B cell (primary cell): Measurements from ENCODE around the gene FLRT1. TPM values are rescaled to one million over a fixed set of nuclear protein-coding genes. Genes with fewer than 3 reads are reported as not detected.

Experiments used
- ATAC-seq: fragments of 200-7000 bp; cut with Tn5 transposase; one replicate; pipeline ENCODE4 v1.10.0; 2021; ENCODE audit warnings: low read depth, mild to moderate bottlenecking, moderate number of reproducible peaks, moderate library complexity
- CTCF ChIA-PET: fragments of 350-600 bp; sonication (Branson Sonifier 250); formaldehyde crosslinking; loops from one replicate; lab custom pipeline; 2021; ENCODE audit warnings: antibody characterized with exemption, inconsistent platforms; lab: Charles Lee
- POLR2A ChIA-PET: fragments of 350-600 bp; sonication (Branson Sonifier 250); formaldehyde crosslinking; loops from one replicate; lab custom pipeline; 2021; ENCODE audit warnings: antibody characterized with exemption; lab: Charles Lee
- DNase-seq: peaks from one replicate; pipeline ENCODE4 v3.0.0; 2013
- H2AFZ ChIP-seq: 2 replicates; pipeline ENCODE4 v1.6.1; 2012; ENCODE audit warnings: mild to moderate bottlenecking, low read depth, low read length; ENCODE audit not compliant: insufficient read depth, poor library complexity, severe bottlenecking
- H3K27ac ChIP-seq, 2 donors: 1 replicate in 1 of 2; 2 replicates in 1 of 2; pipeline ENCODE4 v1.5.1; 2012 to 2013; ENCODE audit warnings: low read length in 2 of 2, mild to moderate bottlenecking in 2 of 2, moderate library complexity in 1 of 2
- H3K27me3 ChIP-seq, 4 experiments: fragments of 200-600 bp in 1 of 4; sonication (generic) in 1 of 4; replicated peaks in 1 of 4; 1 replicate in 2 of 4; 2 replicates in 2 of 4; pipeline versions ENCODE4 v1.6.1 to v1.7.0; 2013 to 2016; ENCODE audit warnings: low read length in 3 of 4, mild to moderate bottlenecking in 2 of 4, mixed read lengths in 1 of 4, moderate library complexity in 1 of 4; ENCODE audit not compliant: insufficient read depth in 4 of 4, control insufficient read depth in 3 of 4; ENCODE audit errors: control extremely low read depth in 1 of 4
- H3K36me3 ChIP-seq, 2 experiments: replicated peaks in 1 of 2; 1 replicate in 1 of 2; 2 replicates in 1 of 2; pipeline versions ENCODE4 v1.6.1 to v1.7.1; 2013; ENCODE audit warnings: low read length in 1 of 2; ENCODE audit not compliant: insufficient read depth in 2 of 2, control insufficient read depth in 1 of 2; ENCODE audit errors: control extremely low read depth in 1 of 2, extremely low read depth in 1 of 2
- H3K4me1 ChIP-seq, 2 donors: fragments of 200-600 bp in 1 of 2; sonication (generic) in 1 of 2; 1 replicate in 1 of 2; 2 replicates in 1 of 2; pipeline versions ENCODE4 v1.5.1 to v1.6.1; 2013 to 2017; ENCODE audit warnings: low read length in 2 of 2; ENCODE audit not compliant: control insufficient read depth in 2 of 2, insufficient read depth in 2 of 2
- H3K4me2 ChIP-seq: replicated peaks from 2 replicates; pipeline ENCODE3; 2012; ENCODE audit warnings: mild to moderate bottlenecking, low read depth, low read length; ENCODE audit not compliant: poor library complexity, severe bottlenecking
- H3K4me3 ChIP-seq, 5 experiments: fragments of 200-600 bp in 1 of 5; sonication (generic) in 1 of 5; 1 replicate in 3 of 5; 2 replicates in 2 of 5; pipeline versions ENCODE4 v1.5.1 to v1.7.0; 2011 to 2016; ENCODE audit warnings: low read length in 4 of 5, mild to moderate bottlenecking in 4 of 5, low read depth in 2 of 5, control low read depth in 1 of 5, moderate library complexity in 1 of 5; ENCODE audit not compliant: insufficient read depth in 1 of 5; ENCODE audit errors: control extremely low read depth in 1 of 5, extremely low read depth in 1 of 5
- H3K79me2 ChIP-seq: fragments of 200-600 bp; sonication (generic); one replicate; pipeline ENCODE4 v1.6.0; 2016; ENCODE audit warnings: low read length; ENCODE audit not compliant: control insufficient read depth, insufficient read depth
- H3K9ac ChIP-seq: fragments of 200-600 bp; sonication (generic); 2 replicates; pipeline ENCODE4 v1.6.1; 2017; ENCODE audit warnings: mild to moderate bottlenecking, low read length, moderate library complexity
- H3K9me3 ChIP-seq, 3 donors: one replicate each; pipeline versions ENCODE4 v1.6.1 to v1.7.1; 2013; ENCODE audit warnings: low read length in 2 of 3; ENCODE audit not compliant: control insufficient read depth in 2 of 3, insufficient read depth in 1 of 3; ENCODE audit errors: control extremely low read depth in 1 of 3
- H4K20me1 ChIP-seq: 2 replicates; pipeline ENCODE4 v1.6.0; 2012; ENCODE audit warnings: mild to moderate bottlenecking, low read length; ENCODE audit not compliant: insufficient read depth, control insufficient read depth, poor library complexity, severe bottlenecking
- H3K27ac Mint-ChIP-seq: one replicate; pipeline ENCODE4 v1.8.0; 2021; ENCODE audit warnings: mixed read lengths
- H3K27me3 Mint-ChIP-seq: one replicate; pipeline ENCODE4 v1.8.0; 2021; ENCODE audit warnings: mixed read lengths
- H3K4me1 Mint-ChIP-seq: one replicate; pipeline ENCODE4 v1.8.0; 2021; ENCODE audit warnings: mixed read lengths
- H3K4me3 Mint-ChIP-seq: one replicate; pipeline ENCODE4 v1.8.0; 2021; ENCODE audit warnings: mixed read lengths
- H3K9me3 Mint-ChIP-seq: one replicate; pipeline ENCODE4 v1.8.0; 2022; ENCODE audit warnings: mixed read lengths; ENCODE audit not compliant: insufficient read depth
- EZH2 ChIP-seq: IDR thresholded peaks from 2 replicates; pipeline ENCODE4 v1.6.1; 2012; ENCODE audit warnings: borderline replicate concordance, low read depth, mild to moderate bottlenecking, moderate library complexity, low read length; ENCODE audit not compliant: insufficient read depth, poor library complexity, severe bottlenecking
- WGBS: methylation state at CpG from one replicate; pipeline ENCODE4 v1.1.5; 2013; ENCODE audit warnings: missing lambda C conversion rate; ENCODE audit not compliant: insufficient coverage; 5-methylcytosine and 5-hydroxymethylcytosine counted together
- intact Hi-C: fragments of 100-400 bp; cut with micrococcal nuclease; formaldehyde crosslinking; loops from one replicate; pipeline ENCODE4 v1.10.0; 2022
- polyA plus RNA-seq: library from polyadenylated mRNA; depleted of rRNA; stranded (reverse); fragments of >200 nt; gene quantifications from 2 replicates; pipeline ENCODE4 v1.2.3, GENCODE V29; 2012
- total RNA-seq, 2 donors: library from RNA; stranded (reverse); fragments of 120-200 nt in 1 of 2; gene quantifications; 1 replicate in 1 of 2; 2 replicates in 1 of 2; pipeline versions ENCODE4 v1.2.3 to v1.2.4, GENCODE V29; 2013 to 2022
- TF ChIP-seq, protein P1 (sequence below): fragments of 200-600 bp; IDR thresholded peaks from one replicate; pipeline ENCODE4 v1.8.0; 2022; ENCODE audit warnings: antibody characterized with exemption, mild to moderate bottlenecking

Gene FLRT1
- total and polyA plus RNA-seq, 2 donors (not counting 1 experiment from before 2014, with no cell fraction given), result not detected

DNA sequence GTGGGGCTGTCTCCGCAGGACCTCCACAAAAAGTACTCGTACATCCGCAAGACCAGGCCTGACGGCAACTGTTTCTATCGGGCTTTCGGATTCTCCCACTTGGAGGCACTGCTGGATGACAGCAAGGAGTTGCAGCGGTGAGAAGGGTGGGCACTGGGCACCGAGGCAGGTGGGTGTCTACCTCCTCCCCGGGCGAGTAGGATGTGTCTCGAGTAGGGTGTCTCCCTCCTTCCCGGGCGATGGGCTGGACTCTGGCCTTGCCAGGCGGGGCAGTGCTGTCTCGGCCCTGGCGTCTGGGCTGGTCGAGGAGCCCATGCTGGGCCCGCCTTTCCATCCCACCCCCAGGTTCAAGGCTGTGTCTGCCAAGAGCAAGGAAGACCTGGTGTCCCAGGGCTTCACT lies 39.2 kb upstream of the FLRT1 start:
- H3K27me3 ChIP-seq, result peaks cover 0 to 9% (median 3%) of the 10 kb centered on the region in 4 experiments
- ATAC-seq (no peak), DNase-seq (no peak)
- H3K27ac Mint-ChIP-seq, result no peak overlapping the region
- ChIA-PET CTCF (no interaction called here), POLR2A (no interaction called here)
- no peaks in the 10 kb centered on the region for H3K9me3 ChIP-seq
- H3K4me3 Mint-ChIP-seq, result no peak overlapping the region
- TF ChIP-seq EZH2, result no peak
- TF ChIP-seq, protein P1, sequence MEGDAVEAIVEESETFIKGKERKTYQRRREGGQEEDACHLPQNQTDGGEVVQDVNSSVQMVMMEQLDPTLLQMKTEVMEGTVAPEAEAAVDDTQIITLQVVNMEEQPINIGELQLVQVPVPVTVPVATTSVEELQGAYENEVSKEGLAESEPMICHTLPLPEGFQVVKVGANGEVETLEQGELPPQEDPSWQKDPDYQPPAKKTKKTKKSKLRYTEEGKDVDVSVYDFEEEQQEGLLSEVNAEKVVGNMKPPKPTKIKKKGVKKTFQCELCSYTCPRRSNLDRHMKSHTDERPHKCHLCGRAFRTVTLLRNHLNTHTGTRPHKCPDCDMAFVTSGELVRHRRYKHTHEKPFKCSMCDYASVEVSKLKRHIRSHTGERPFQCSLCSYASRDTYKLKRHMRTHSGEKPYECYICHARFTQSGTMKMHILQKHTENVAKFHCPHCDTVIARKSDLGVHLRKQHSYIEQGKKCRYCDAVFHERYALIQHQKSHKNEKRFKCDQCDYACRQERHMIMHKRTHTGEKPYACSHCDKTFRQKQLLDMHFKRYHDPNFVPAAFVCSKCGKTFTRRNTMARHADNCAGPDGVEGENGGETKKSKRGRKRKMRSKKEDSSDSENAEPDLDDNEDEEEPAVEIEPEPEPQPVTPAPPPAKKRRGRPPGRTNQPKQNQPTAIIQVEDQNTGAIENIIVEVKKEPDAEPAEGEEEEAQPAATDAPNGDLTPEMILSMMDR, result no peak
- peaks cover 21 to 26% of the 10 kb centered on the region in 2 donors for H3K4me1 ChIP-seq
- WGBS, result 96% methylated on average over 11 of the region's 18 CpGs
- H3K36me3 ChIP-seq, result peaks cover 1 to 34% of the 10 kb centered on the region in 2 experiments
- no peak overlapping the region for H2AFZ ChIP-seq
- no peaks in the 10 kb centered on the region for H3K9me3 Mint-ChIP-seq
- intact Hi-C loops, result no loop called here
- no peak overlapping the region for H3K27ac ChIP-seq
- H3K9ac ChIP-seq, result no peak overlapping the region
- H3K4me3 ChIP-seq, result no peak overlapping the region
- H3K4me2 ChIP-seq, result no peak overlapping the region
- peaks cover 5% of the 10 kb centered on the region for H3K79me2 ChIP-seq
- peaks cover 17% of the 10 kb centered on the region for H3K4me1 Mint-ChIP-seq
- H4K20me1 ChIP-seq, result peaks cover 71% of the 10 kb centered on the region
- no peaks in the 10 kb centered on the region for H3K27me3 Mint-ChIP-seq

DNA sequence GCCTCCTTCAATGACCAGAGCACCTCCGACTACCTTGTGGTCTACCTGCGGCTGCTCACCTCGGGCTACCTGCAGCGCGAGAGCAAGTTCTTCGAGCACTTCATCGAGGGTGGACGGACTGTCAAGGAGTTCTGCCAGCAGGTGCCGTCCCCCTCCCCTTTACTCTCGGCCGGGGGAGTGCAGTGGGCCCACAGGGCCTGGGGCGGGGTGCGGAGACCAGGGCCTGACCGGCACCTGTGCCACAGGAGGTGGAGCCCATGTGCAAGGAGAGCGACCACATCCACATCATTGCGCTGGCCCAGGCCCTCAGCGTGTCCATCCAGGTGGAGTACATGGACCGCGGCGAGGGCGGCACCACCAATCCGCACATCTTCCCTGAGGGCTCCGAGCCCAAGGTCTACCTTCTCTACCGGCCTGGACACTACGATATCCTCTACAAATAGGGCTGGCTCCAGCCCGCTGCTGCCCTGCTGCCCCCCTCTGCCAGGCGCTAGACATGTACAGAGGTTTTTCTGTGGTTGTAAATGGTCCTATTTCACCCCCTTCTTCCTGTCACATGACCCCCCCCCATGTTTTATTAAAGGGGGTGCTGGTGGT lies 38.5 kb upstream of the FLRT1 start:
- Histone ChIP-seq H3K36me3 (peaks cover 0 to 31% of the 10 kb centered on the region in 2 experiments), H3K27me3 (peaks cover 0 to 9% (median 3%) of the 10 kb centered on the region in 4 experiments), H3K4me3 (no peak overlapping the region), H2AFZ (no peak overlapping the region), H4K20me1 (peaks cover 66% of the 10 kb centered on the region), H3K79me2 (no peaks in the 10 kb centered on the region), H3K4me2 (no peak overlapping the region), H3K9ac (no peak overlapping the region), H3K9me3 (no peaks in the 10 kb centered on the region), H3K27ac (no peak overlapping the region), H3K4me1 (peaks cover 21 to 26% of the 10 kb centered on the region in 2 donors)
- 96% methylated on average over 22 of the region's 27 CpGs for WGBS
- intact Hi-C loops, result no loop called here
- POLR2A ChIA-PET, result no interaction called here
- no peak overlapping the region for H3K4me3 Mint-ChIP-seq
- DNase-seq (no peak), ATAC-seq (no peak)
- H3K4me1 Mint-ChIP-seq, result peaks cover 17% of the 10 kb centered on the region
- no peak overlapping the region for H3K27ac Mint-ChIP-seq
- peaks cover 4% of the 10 kb centered on the region for H3K27me3 Mint-ChIP-seq
- CTCF ChIA-PET, result interaction anchor here (1.3 kb wide), 1 partner anchor 308 kb away, joined by 3 read pairs; no protein-coding TSS in a partner anchor
- TF ChIP-seq, protein P1, result no peak
- no peak for TF ChIP-seq EZH2
- H3K9me3 Mint-ChIP-seq, result no peaks in the 10 kb centered on the region
